HepG2 (cell line): ENCODE results near the gene ADPRH. TPM values are rescaled to one million over a fixed set of nuclear protein-coding genes. Genes with fewer than 3 reads are reported as not detected.

Experiments
- ATAC-seq: fragments of 200-7000 bp; cut with Tn5 transposase; 3 replicates; pipeline ENCODE4 v1.9.1; 2020; ENCODE audit warnings: mild to moderate bottlenecking, moderate library complexity
- BruUV-seq: library from RNA; stranded (reverse); fragments of 400-500 nt; replicated peaks from 2 replicates; lab custom pipeline; 2021; lab: Mats Ljungman, UMichigan
- CTCF ChIA-PET: fragments of 300-600 bp; formaldehyde crosslinking; extraction: SDS; loops from one replicate; lab custom pipeline; 2021; ENCODE audit warnings: low total read pairs, inconsistent platforms, low intra/inter-chr PET ratio; lab: Yijun Ruan, JAX
- POLR2A ChIA-PET: fragments of 350-600 bp; sonication (Branson Sonifier 250); formaldehyde crosslinking; loops from one replicate; lab custom pipeline; 2020; ENCODE audit warnings: antibody characterized with exemption, inconsistent platforms; lab: Yijun Ruan, JAX
- DNase-seq: peaks from one replicate; pipeline ENCODE4 v3.0.0-alpha.2; 2015; ENCODE audit warnings: low spot score
- FAIRE-seq: peaks from 3 replicates; lab custom pipeline; 2011; peaks lifted over from hg19 to GRCh38; lab: Jason Lieb, UNC
- H2AFZ ChIP-seq: one replicate; pipeline ENCODE4 v1.6.1; 2011; ENCODE audit warnings: low read length, inconsistent platforms
- H3K27ac ChIP-seq: fragments of 300-600 bp; 3 replicates; pipeline ENCODE4 v1.8.0; 2011; ENCODE audit warnings: mixed run types, mild to moderate bottlenecking, mixed read lengths, low read length, inconsistent platforms; ENCODE audit not compliant: insufficient read depth; ENCODE audit errors: extremely low read length
- H3K27me3 ChIP-seq, 2 experiments: fragments of 200-600 bp in 1 of 2; 2 replicates in 1 of 2; 3 replicates in 1 of 2; pipeline versions ENCODE4 v1.6.0 to v1.8.0; 2011; ENCODE audit warnings: low read length in 2 of 2, mild to moderate bottlenecking in 2 of 2, moderate library complexity in 2 of 2, inconsistent platforms in 1 of 2; ENCODE audit not compliant: insufficient read depth in 2 of 2, control insufficient read depth in 1 of 2
- H3K36me3 ChIP-seq, 2 experiments: fragments of 200-600 bp in 1 of 2; replicated peaks in 1 of 2; 2 replicates in 1 of 2; 3 replicates in 1 of 2; pipeline versions ENCODE4 v1.5.1 to v1.8.0; 2011; ENCODE audit warnings: low read length in 2 of 2, inconsistent platforms in 1 of 2; ENCODE audit not compliant: insufficient read depth in 2 of 2, control insufficient read depth in 1 of 2
- H3K4me1 ChIP-seq: 2 replicates; pipeline ENCODE4 v1.5.1; 2012; ENCODE audit warnings: low read length, inconsistent platforms; ENCODE audit not compliant: insufficient read depth
- H3K4me2 ChIP-seq: 2 replicates; pipeline ENCODE4 v1.6.0; 2011; ENCODE audit warnings: low read depth, low read length, inconsistent platforms
- H3K4me3 ChIP-seq, 3 experiments: fragments of 200-600 bp in 1 of 3; sonication (generic), shearing (Covaris generic) in 1 of 3; replicated peaks in 1 of 3; 2 replicates each; pipeline ENCODE4 v1.5.1; 2011 to 2016; ENCODE audit warnings: low read length in 3 of 3, inconsistent platforms in 2 of 3, low read depth in 2 of 3, mild to moderate bottlenecking in 2 of 3, control low read depth in 1 of 3, mixed read lengths in 1 of 3; ENCODE audit not compliant: insufficient read depth in 1 of 3
- H3K79me2 ChIP-seq: one replicate; pipeline ENCODE4 v1.6.1; 2011; ENCODE audit warnings: low read length, inconsistent platforms; ENCODE audit not compliant: insufficient read depth
- H3K9ac ChIP-seq: 2 replicates; pipeline ENCODE4 v1.6.0; 2011; ENCODE audit warnings: mild to moderate bottlenecking, low read depth, low read length, inconsistent platforms; ENCODE audit not compliant: insufficient read depth
- H3K9me3 ChIP-seq: 2 replicates; pipeline ENCODE4 v1.5.1; 2012; ENCODE audit warnings: mild to moderate bottlenecking, low read length
- H4K20me1 ChIP-seq: 2 replicates; pipeline ENCODE4 v1.6.0; 2011; ENCODE audit warnings: inconsistent platforms, mild to moderate bottlenecking, low read length, moderate library complexity; ENCODE audit not compliant: insufficient read depth
- HNRNPL ChIP-seq: fragments of 200-400 bp; formaldehyde crosslinking; IDR thresholded peaks from 2 replicates; pipeline ENCODE4 v1.6.1; 2017; ENCODE audit warnings: mild to moderate bottlenecking, low read depth, low read length
- KLF16 ChIP-seq, 2 experiments: sonication (generic) in 1 of 2; formaldehyde crosslinking in 1 of 2; IDR thresholded peaks; 2 replicates each; pipeline versions ENCODE4 v1.6.1 to v1.8.0; 2016 to 2023; ENCODE audit warnings: missing genetic modification reagents in 2 of 2, missing compliant biosample characterization in 1 of 2
- KLF9 ChIP-seq: IDR thresholded peaks from 2 replicates; pipeline ENCODE4 v1.6.1; 2016; ENCODE audit warnings: low read depth
- SP2 ChIP-seq: sonication (generic); formaldehyde crosslinking; IDR thresholded peaks from 2 replicates; pipeline ENCODE4 v1.5.1; 2020; ENCODE audit warnings: mild to moderate bottlenecking, missing genetic modification reagents
- ZNF619 ChIP-seq: sonication (generic); formaldehyde crosslinking; IDR thresholded peaks from 2 replicates; pipeline ENCODE4 v1.4.0; 2020; ENCODE audit warnings: mild to moderate bottlenecking, missing genetic modification reagents
- WGBS: methylation state at CpG from one replicate; pipeline ENCODE4 v1.1.6; 2017; ENCODE audit warnings: low lambda C conversion rate; 5-methylcytosine and 5-hydroxymethylcytosine counted together
- in situ Hi-C: cut with HindIII; loops from 2 replicates; pipeline ENCODE4 v1.10.0; 2017; ENCODE audit warnings: low pct_unique_long_range_greater_than_20kb; ENCODE audit not compliant: extremely low pct_ligation_motif_present
- intact Hi-C: fragments of 100-400 bp; cut with micrococcal nuclease; formaldehyde crosslinking; loops from one replicate; pipeline ENCODE4 v1.10.0; 2022; ENCODE audit not compliant: unreplicated experiment
- polyA plus RNA-seq, 8 experiments: library from polyadenylated mRNA; depleted of rRNA in 3 of 8; stranded (reverse) in 7 of 8; unstranded in 1 of 8; fragments of >200 nt; fragmentation: Illumina TruSeq in 4 of 8; extraction: Trizol in 4 of 8; gene quantifications; 2 replicates each; pipeline versions ENCODE4 v1.2.1 to v1.2.3, GENCODE V29; 2011 to 2016; ENCODE audit warnings: low read depth in 4 of 8, missing spikeins in 1 of 8, mixed read lengths in 1 of 8; ENCODE audit not compliant: insufficient read depth in 1 of 8
- total RNA-seq, 5 experiments: library from RNA; depleted of rRNA; stranded (reverse); fragments of >200 nt; fragmentation: Illumina TruSeq; extraction: Trizol; gene quantifications; 2 replicates each; pipeline ENCODE4 v1.2.3, GENCODE V29; 2016; ENCODE audit warnings: low read depth in 1 of 5
- TF ChIP-seq, protein P1 (sequence below): sonication (generic); formaldehyde crosslinking; conservative IDR thresholded peaks from 2 replicates; pipeline ENCODE4 v1.4.0; 2020; ENCODE audit warnings: missing genetic modification reagents
- TF ChIP-seq, protein P2 (sequence below): sonication (generic); formaldehyde crosslinking; IDR thresholded peaks from 2 replicates; pipeline ENCODE4 v1.4.0; 2020; ENCODE audit warnings: mild to moderate bottlenecking, low read depth, missing genetic modification reagents

Gene ADPRH
- total and polyA plus RNA-seq, 2 of the 13 experiments (the other 11 are each of a cell fraction or from before 2014, with no cell fraction given) = 0.01 to 0.15 TPM

DNA sequence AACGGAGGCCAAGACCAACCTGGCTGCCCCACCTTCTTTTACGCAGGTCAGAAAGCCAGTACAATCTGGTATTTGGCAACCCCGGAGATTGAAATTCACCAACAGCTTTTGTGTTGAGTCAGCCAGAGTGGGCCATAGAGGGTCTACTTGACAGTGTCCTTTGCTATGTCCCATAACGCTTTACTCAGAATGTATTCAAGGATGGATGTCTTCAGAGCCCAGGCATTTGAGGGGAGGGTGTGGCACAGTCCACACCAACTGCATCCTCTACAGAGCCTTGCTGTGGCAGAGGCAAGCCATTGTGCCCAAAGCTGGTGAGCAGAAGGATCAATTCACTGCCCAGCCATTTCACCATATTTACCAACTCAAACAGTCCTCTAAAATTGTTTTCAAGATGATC lies 36.8 kb downstream of the ADPRH start:
- in situ Hi-C loops (no loop called here), intact Hi-C loops (no loop called here)
- Histone ChIP-seq H3K9ac (no peak overlapping the region), H3K79me2 (no peaks in the 10 kb centered on the region), H3K4me3 (no peak overlapping the region), H3K27me3 (peaks cover 1 to 3% of the 10 kb centered on the region in 2 experiments; a peak in 1 of 5 replicates), H3K9me3 (no peaks in the 10 kb centered on the region), H3K27ac (no peak overlapping the region), H3K4me1 (no peaks in the 10 kb centered on the region), H2AFZ (no peak overlapping the region), H3K4me2 (no peak overlapping the region), H4K20me1 (no peaks in the 10 kb centered on the region), H3K36me3 (no peaks in the 10 kb centered on the region)
- no TSS peak for BruUV-seq
- TF ChIP-seq SP2 (no peak), KLF16 (CRISPR knock-in tag; IDR thresholded peaks at IDR 0.05) (no peak), KLF9 (CRISPR knock-in tag) (no peak), HNRNPL (no peak), ZNF619 (CRISPR knock-in tag) (no peak)
- TF ChIP-seq, protein P1, sequence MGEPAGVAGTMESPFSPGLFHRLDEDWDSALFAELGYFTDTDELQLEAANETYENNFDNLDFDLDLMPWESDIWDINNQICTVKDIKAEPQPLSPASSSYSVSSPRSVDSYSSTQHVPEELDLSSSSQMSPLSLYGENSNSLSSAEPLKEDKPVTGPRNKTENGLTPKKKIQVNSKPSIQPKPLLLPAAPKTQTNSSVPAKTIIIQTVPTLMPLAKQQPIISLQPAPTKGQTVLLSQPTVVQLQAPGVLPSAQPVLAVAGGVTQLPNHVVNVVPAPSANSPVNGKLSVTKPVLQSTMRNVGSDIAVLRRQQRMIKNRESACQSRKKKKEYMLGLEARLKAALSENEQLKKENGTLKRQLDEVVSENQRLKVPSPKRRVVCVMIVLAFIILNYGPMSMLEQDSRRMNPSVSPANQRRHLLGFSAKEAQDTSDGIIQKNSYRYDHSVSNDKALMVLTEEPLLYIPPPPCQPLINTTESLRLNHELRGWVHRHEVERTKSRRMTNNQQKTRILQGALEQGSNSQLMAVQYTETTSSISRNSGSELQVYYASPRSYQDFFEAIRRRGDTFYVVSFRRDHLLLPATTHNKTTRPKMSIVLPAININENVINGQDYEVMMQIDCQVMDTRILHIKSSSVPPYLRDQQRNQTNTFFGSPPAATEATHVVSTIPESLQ (CRISPR knock-in tag) = no peak
- TF ChIP-seq, protein P2, sequence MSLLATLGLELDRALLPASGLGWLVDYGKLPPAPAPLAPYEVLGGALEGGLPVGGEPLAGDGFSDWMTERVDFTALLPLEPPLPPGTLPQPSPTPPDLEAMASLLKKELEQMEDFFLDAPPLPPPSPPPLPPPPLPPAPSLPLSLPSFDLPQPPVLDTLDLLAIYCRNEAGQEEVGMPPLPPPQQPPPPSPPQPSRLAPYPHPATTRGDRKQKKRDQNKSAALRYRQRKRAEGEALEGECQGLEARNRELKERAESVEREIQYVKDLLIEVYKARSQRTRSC (CRISPR knock-in tag) = no peak
- WGBS = 67% methylated on average over 3 of the region's 4 CpGs
- ChIA-PET POLR2A (no interaction called here), CTCF (no interaction called here)
- ATAC-seq = no peak
- no peak for DNase-seq
- no peak for FAIRE-seq
